ENCODE data around the gene APOC3. TPM values are rescaled to one million over a fixed set of nuclear protein-coding genes. Genes with fewer than 3 reads are reported as not detected.
"Not testable (repeated sequence)": the region's sequence is repeated elsewhere in the genome, so short reads cannot be mapped to it uniquely, and the experiment has no call there.

Gene APOC3
- 8.4 TPM for total RNA-seq

- DNase-seq (ENCODE audit: low spot score): no peak
These were observed at the start of gene APOC3 for GRCh38 chr11:116829525-116830183. Gene APOC3, plus strand, starts transcription at chr11:116829907. Its CDS starts 676 bp downstream, at chr11:116830583.

- no peak for DNase-seq (ENCODE audit: low spot score)
These were observed 47.0 kb upstream of the APOC3 start for GRCh38 chr11:116782728-116783127.

GRCh38 chr11:116786326-116786725, 43.4 kb upstream of the APOC3 start:
- DNase-seq (ENCODE audit: low spot score): no peak

- no peak for DNase-seq (ENCODE audit: low spot score)
These were observed 42.7 kb upstream of the APOC3 start for GRCh38 chr11:116786966-116787365.

- no peak for DNase-seq (ENCODE audit: low spot score)
These were observed 42.3 kb upstream of the APOC3 start for GRCh38 chr11:116787436-116787785.

- DNase-seq (ENCODE audit: low spot score): peak; percentile 85
These were observed 41.8 kb upstream of the APOC3 start, which contains the start of gene ZPR1 for GRCh38 chr11:116787786-116788486. Gene ZPR1, minus strand, starts transcription at chr11:116788023. Its CDS starts 33 bp downstream, at chr11:116787990.

- DNase-seq (ENCODE audit: low spot score): no peak
These were observed 41.2 kb upstream of the APOC3 start for GRCh38 chr11:116788534-116788933.

GRCh38 chr11:116788975-116789374, 40.7 kb upstream of the APOC3 start:
- DNase-seq (ENCODE audit: low spot score): no peak

GRCh38 chr11:116790167-116791001, 39.3 kb upstream of the APOC3 start:
- DNase-seq (ENCODE audit: low spot score): no peak

GRCh38 chr11:116791002-116791812, 38.5 kb upstream of the APOC3 start:
- peak; percentile 74 for DNase-seq (ENCODE audit: low spot score)

GRCh38 chr11:116791813-116792143, 37.9 kb upstream of the APOC3 start, which contains the start of gene APOA5:
Gene APOA5, minus strand, starts transcription at chr11:116791879. Its CDS starts 19 bp downstream, at chr11:116791860.
- no peak for DNase-seq (ENCODE audit: low spot score)

- no peak for DNase-seq (ENCODE audit: low spot score)
These were observed 37.4 kb upstream of the APOC3 start for GRCh38 chr11:116792144-116792868.

GRCh38 chr11:116792869-116793771, 36.6 kb upstream of the APOC3 start:
- DNase-seq (ENCODE audit: low spot score): no peak

GRCh38 chr11:116793772-116794097, 36.0 kb upstream of the APOC3 start:
- DNase-seq (ENCODE audit: low spot score): no peak

- no peak for DNase-seq (ENCODE audit: low spot score)
These were observed 34.9 kb upstream of the APOC3 start for GRCh38 chr11:116794851-116795250.

GRCh38 chr11:116796548-116796947, 33.2 kb upstream of the APOC3 start:
- no peak for DNase-seq (ENCODE audit: low spot score)

- no peak for DNase-seq (ENCODE audit: low spot score)
These were observed 31.9 kb upstream of the APOC3 start for GRCh38 chr11:116797816-116798215.

- DNase-seq (ENCODE audit: low spot score): no peak
These were observed 31.3 kb upstream of the APOC3 start for GRCh38 chr11:116798368-116798767.

GRCh38 chr11:116800610-116801009, 29.1 kb upstream of the APOC3 start:
- DNase-seq (ENCODE audit: low spot score): no peak

- not testable (repeated sequence) for DNase-seq (ENCODE audit: low spot score)
These were observed 28.0 kb upstream of the APOC3 start for GRCh38 chr11:116801662-116802061.

Measured in mucosa of gallbladder (tissue), 1 donor.